GM18858 (cell line): ENCODE measurements around the gene OR14K1.
"Not testable (repeated sequence)": the region's sequence is repeated elsewhere in the genome, so short reads cannot be mapped to it uniquely, and the experiment has no call there.

Experiments used
- ATAC-seq: cut with Tn5 transposase; IDR thresholded peaks from one replicate; pipeline ENCODE4 v1.9.1; 2021; ENCODE audit not compliant: unreplicated experiment

OR14K1 gene

DNA sequence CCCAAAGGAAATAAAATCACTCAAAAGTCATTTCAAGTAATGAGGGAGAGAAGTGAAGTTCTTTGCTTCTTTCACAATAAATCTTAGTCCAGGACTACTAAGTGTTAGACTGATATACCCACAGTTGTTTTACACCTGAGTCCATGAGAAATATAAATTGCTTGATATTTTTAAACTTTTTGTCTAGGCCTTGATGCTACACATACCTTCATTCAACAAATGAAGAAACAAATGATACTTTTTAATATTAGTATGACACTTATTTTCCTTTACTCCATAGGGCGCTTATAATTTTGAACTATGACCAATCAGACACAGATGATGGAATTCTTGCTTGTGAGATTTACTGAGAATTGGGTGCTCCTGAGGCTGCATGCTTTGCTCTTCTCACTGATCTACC lies at the start of gene OR14K1:
OR14K1 (plus strand) TSS at position 301 of the 400 bp plus-strand sequence; CDS start at position 301, 0 bp downstream.
- ATAC-seq = no peak

DNA sequence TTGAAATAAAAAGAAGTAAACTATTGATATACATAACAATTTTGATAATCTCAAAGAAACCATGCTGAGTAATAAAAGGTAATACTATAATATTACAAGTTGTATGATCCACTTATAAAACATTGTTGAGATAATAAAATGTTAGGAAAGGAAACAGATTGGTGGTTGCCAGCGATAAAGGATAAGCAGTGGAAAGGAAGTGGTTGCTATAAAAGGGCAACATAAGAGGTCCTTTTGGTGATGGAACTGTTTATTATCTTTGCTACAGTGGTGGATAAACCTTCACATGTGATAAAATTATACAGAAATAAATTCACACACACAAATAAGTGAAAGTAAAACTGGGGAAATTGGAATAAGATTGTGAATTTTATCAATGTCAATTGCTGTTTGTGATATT lies 37.1 kb upstream of the OR14K1 start:
- ATAC-seq = no peak

- not testable (repeated sequence) for ATAC-seq
Measured at GRCh38 chr1:247710681-247711080, 27.7 kb upstream of the OR14K1 start.

DNA sequence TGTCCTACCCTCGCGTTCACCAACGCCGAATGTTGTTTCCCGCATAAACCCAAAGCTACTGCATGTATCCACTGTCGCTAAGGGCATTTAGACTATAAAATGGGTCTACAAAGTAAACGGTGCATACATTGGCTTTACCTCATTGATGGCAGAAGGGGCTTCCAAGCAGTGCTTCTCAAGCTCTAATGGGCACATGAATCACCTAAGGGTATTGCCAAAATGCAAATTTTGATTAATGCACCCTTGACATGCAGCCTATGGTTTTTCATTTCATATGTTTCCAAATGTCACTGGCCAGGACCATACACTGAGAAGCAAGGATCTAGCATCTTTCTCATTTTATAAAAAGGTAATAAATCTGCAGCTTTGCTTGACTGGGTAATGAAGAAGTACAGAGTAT lies 24.7 kb upstream of the OR14K1 start:
- no peak for ATAC-seq

GRCh38 chr1:247716546-247716945 lies 21.9 kb upstream of the OR14K1 start, which contains the start of gene OR6F1:
Gene OR6F1, minus strand, starts transcription at chr1:247716646. Its CDS starts 3,891 bp downstream, at chr1:247712755.
- ATAC-seq = no peak

DNA sequence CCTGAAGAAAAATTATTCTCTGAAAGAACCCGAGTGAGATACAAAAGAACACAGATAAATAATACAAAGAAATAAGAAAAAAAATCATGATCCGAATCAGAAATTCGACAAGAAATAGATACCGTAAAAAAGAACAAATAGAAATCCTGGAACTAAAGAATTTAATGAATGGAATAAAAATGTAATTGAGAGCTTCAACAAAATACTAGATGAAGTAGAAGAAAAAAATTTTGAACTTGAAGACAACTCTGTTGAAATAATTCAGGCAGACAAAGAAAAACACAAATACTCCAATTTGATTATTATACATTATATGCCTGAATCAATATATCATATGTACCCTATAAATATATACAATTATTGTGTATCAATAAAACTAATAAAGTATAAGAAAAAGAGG lies 17.2 kb upstream of the OR14K1 start:
- no peak for ATAC-seq

- no peak for ATAC-seq
Measured at GRCh38 chr1:247740721-247741120, 2.3 kb downstream of the OR14K1 start.

DNA sequence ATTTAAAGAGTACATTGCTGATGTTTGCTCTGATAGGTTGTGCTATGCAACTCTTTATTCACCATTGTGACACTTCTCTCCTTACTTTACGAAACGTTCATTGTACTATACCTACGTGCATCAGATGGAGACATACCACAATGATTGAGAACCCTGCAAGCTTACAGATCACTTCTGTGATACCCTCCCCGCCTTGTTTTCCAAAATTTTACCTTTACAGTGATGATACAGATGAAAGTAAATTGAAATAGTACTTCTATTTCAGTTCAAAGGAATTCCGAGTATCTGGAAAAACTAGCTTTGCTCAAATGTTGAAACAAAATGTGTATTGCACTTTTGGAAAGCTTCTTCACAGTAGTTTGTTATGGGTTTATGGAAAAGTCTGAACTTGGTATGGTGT lies 3.3 kb downstream of the OR14K1 start:
- no peak for ATAC-seq

- not testable (repeated sequence) for ATAC-seq
Measured at GRCh38 chr1:247742215-247742760, 3.9 kb downstream of the OR14K1 start.

DNA sequence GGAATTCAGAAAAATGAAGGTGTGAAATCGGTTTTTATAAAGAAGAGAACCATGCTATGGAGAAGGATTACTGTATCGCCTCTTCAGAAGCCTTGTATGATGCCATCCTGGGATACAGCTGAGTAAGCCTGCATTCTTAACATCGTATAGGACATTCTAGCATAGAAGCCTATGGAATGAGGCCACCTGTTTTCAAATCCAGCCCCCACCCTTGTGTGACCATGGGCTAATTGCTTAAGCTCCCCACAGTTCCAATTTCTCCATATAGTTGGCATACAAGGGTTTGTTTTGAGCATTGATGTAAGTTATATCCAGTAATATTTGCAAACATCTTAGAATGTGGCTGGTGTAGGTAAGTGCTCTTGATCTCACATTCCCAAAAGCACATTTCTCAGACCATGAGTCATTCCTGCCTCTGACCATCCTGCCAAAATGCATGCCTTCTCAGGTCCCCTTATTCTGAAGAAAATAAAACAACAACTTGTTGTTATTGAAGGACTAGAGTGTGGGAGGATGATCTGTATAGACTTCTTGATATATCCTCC lies 8.0 kb downstream of the OR14K1 start:
- no peak for ATAC-seq

DNA sequence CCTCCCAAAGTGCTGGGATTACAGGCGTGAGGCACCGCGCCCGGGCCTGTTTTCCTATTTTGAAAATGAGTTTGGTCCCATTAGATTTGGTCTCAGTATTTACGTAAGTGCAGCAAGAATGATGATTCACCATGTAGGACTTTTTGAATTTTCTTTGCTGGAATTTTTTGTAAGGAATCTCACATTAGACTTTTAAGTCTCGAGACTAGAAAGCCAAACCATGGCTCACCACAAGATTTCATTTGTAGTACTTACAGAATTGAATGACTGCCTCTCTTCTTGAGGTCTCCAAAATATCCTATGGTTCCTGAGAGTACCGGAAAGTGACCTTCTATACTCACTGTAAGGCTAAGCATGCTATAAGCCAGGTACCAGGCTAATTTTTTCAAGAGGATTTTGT lies 9.2 kb downstream of the OR14K1 start:
- no peak for ATAC-seq

- no peak for ATAC-seq
Measured at GRCh38 chr1:247748041-247748440, 9.6 kb downstream of the OR14K1 start, which contains the start of gene OR14A2. Gene OR14A2, minus strand, starts transcription at chr1:247748141.

GRCh38 chr1:247749870-247750269 lies 11.5 kb downstream of the OR14K1 start:
- ATAC-seq = no peak

DNA sequence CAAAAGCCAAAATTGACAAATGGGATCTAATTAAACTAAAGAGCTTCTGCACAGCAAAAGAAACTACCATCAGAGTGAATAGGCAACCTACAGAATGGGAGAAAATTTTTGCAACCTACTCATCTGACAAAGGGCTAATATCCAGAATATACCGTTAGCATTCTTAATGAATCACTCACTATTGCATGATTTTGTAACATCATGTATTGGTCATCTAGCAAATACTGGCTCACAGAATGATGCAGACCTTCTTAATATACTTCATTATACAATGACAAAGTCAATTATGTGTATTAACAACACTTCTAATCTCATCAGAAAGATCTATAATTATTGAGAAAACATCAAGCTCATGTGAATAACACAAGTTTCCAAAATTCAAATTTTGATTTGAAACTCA lies 15.9 kb downstream of the OR14K1 start:
- ATAC-seq = not testable (repeated sequence)

- no peak for ATAC-seq
Measured at GRCh38 chr1:247760456-247760855, 22.0 kb downstream of the OR14K1 start, which contains the start of gene OR1C1. Gene OR1C1, minus strand, starts transcription at chr1:247760556. Its CDS starts 2,150 bp downstream, at chr1:247758406.

DNA sequence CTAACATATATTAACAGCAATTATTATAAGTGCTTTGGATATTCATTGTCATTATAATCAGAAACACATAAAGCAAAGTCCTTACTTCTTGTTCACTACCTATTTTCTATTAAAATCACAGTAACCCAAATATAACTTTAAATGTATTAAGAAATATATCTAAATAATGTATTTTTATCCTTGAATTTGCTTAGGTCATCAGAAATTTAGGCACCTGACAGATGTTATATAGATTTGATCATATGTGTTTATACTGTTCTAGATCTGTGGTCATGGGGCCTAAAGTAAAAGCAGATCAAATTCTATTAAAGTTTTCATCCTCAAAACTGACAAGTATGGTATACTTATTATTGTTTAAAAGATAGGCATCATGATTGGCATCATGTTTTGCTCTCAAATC lies 31.2 kb downstream of the OR14K1 start:
- ATAC-seq = no peak
